Measurements from ENCODE around the gene NHSL1.

NHSL1 gene

GRCh38 chr6:138440296-138440695 lies 59.0 kb downstream of the NHSL1 start:
- TF ChIP-seq CTCF (conservative IDR thresholded peaks at IDR 0.05; ENCODE audit: low read length) = no peak
- no peak overlapping the region for H3K4me3 ChIP-seq (ENCODE audit: low read length)

GRCh38 chr6:138439546-138439945 lies 59.7 kb downstream of the NHSL1 start:
- DNase-seq (ENCODE audit: low read depth) = no peak
- no peak for TF ChIP-seq CTCF (conservative IDR thresholded peaks at IDR 0.05; ENCODE audit: low read length)
- no peak overlapping the region for H3K4me3 ChIP-seq (ENCODE audit: low read length)

More at GRCh38 chr6:138440296-138440695, 59.0 kb downstream of the NHSL1 start:
- no peak for DNase-seq (ENCODE audit: low read depth)

- H3K4me3 ChIP-seq (ENCODE audit: low read length) = no peak overlapping the region
- DNase-seq (ENCODE audit: low read depth) = no peak
- TF ChIP-seq CTCF (conservative IDR thresholded peaks at IDR 0.05; ENCODE audit: low read length) = no peak
These were observed 64.4 kb downstream of the NHSL1 start for GRCh38 chr6:138434925-138435324.

DNA sequence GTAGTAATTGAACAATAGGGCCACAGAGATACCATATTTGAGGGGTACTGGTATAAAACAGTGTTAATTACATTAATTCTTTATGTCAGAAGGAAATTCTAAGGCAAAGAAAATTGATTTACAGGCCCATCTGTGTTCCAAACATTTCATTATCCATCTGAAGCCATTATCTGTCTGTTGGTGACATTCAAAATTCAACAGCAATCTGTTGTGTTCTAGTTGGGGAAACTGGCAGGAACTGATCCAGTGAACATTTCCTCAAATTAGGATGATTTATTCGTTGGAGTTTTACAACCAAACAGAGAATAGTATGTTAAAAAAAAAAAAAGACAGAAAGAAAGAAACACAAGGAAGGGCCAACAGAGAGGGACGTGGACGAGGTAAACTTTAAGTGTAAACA lies 65.2 kb downstream of the NHSL1 start:
- no peak for TF ChIP-seq CTCF (conservative IDR thresholded peaks at IDR 0.05; ENCODE audit: low read length)
- no peak for DNase-seq (ENCODE audit: low read depth)
- no peak overlapping the region for H3K4me3 ChIP-seq (ENCODE audit: low read length)

DNA sequence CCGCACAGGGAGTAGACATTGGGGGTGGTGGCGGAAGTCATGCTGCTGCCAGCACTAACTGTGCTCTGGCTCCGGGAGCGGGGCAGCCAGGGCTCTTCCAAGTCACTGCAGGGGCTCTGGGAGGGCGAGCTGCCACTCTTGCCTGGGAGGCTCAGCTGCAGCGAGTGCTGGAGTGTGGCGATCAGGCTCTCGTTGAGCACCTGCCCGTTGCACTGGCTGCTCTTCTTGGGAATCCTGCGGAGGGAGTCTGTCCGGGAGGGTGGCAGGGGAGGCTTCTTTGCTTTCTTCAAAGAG lies 67.3 kb downstream of the NHSL1 start:
- DNase-seq (ENCODE audit: low read depth) = no peak
- TF ChIP-seq CTCF (conservative IDR thresholded peaks at IDR 0.05; ENCODE audit: low read length) = no peak
- H3K4me3 ChIP-seq (ENCODE audit: low read length) = no peak overlapping the region

- no peak for TF ChIP-seq CTCF (conservative IDR thresholded peaks at IDR 0.05; ENCODE audit: low read length)
- no peak for DNase-seq (ENCODE audit: low read depth)
- no peak overlapping the region for H3K4me3 ChIP-seq (ENCODE audit: low read length)
These were observed 67.8 kb downstream of the NHSL1 start for GRCh38 chr6:138431256-138432062.

GRCh38 chr6:138430361-138431145 lies 68.7 kb downstream of the NHSL1 start:
- DNase-seq (ENCODE audit: low read depth) = peak; percentile 9
- H3K4me3 ChIP-seq (ENCODE audit: low read length) = no peak overlapping the region
- TF ChIP-seq CTCF (conservative IDR thresholded peaks at IDR 0.05; ENCODE audit: low read length) = no peak

All from AG10803 (cell line).